ENCODE measurements around the gene NQO2.
A peak's percentile ranks its signal among the peaks of the same experiment; 100 is the strongest.

DNA sequence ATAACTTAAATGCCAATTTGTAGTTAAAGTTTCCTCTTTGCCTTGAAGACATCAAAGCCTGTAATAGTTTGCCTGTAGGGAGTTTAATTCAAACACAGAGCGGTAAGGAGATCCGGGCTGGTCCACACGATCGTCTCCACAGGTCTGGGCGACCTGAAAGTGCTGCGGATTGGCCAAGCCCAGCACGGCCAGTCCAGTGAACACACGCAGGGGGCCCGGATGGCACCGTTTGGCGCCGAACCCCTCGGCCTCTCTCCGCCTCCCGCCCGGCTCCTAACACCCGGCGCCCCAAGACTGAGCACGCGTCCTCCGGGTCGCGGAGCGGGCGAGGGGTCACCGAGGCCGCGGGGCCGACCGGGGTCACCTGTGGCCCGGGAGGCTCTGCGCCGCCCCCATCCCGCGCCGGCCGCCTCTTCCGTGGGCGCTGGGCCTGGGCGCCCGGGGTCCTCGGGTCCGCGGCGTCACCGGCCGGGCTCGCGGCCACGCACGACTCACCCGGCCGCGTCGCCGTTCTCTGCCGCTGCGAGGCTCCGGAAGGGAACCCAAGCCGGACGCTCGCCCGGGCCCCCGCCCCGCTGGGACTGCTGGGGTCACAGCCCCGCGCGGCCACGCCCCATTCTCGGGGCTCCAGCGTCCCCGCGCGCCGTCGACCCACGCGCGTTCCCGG lies 28.8 kb upstream of the NQO2 start:
- TF ChIP-seq CTCF (IDR thresholded peaks at IDR 0.05), result no peak
- TF ChIP-seq POLR2A (IDR thresholded peaks at IDR 0.05), result peak in 1 of 2 donors; percentile 40

Measured in heart left ventricle (tissue), 13 donors.